ENCODE results near the gene MPST.

Gene MPST

GRCh38 chr22:37024339-37025157 lies 5.0 kb downstream of the MPST start:
- no peak for DNase-seq

GRCh38 chr22:37025500-37026070 lies 6.0 kb downstream of the MPST start:
- DNase-seq: no peak

- no peak for DNase-seq
Observed at GRCh38 chr22:37026325-37026724, 6.8 kb downstream of the MPST start.

- DNase-seq: no peak
Observed at GRCh38 chr22:37027556-37027955, 8.0 kb downstream of the MPST start.

GRCh38 chr22:37028692-37029674 lies 9.4 kb downstream of the MPST start:
- DNase-seq: no peak

- DNase-seq: no peak
Observed at GRCh38 chr22:37030560-37031281, 11.2 kb downstream of the MPST start.

- no peak for DNase-seq
Observed at GRCh38 chr22:37032134-37032534, 12.6 kb downstream of the MPST start.

GRCh38 chr22:37032535-37033460 lies 13.3 kb downstream of the MPST start:
- no peak for DNase-seq

GRCh38 chr22:37033605-37034430 lies 14.3 kb downstream of the MPST start:
- DNase-seq: no peak

GRCh38 chr22:37036655-37037377 lies 17.3 kb downstream of the MPST start:
- no peak for DNase-seq

GRCh38 chr22:37037669-37038068 lies 18.1 kb downstream of the MPST start:
- DNase-seq: no peak

GRCh38 chr22:37039466-37039865 lies 19.9 kb downstream of the MPST start:
- no peak for DNase-seq

GRCh38 chr22:37043209-37043827 lies 23.8 kb downstream of the MPST start:
- no peak for DNase-seq

- DNase-seq: peak; percentile 77
Observed at GRCh38 chr22:37043828-37044538, 24.4 kb downstream of the MPST start.

- DNase-seq: no peak
Observed at GRCh38 chr22:37044634-37045625, 25.4 kb downstream of the MPST start.

- no peak for DNase-seq
Observed at GRCh38 chr22:37045958-37046357, 26.4 kb downstream of the MPST start.

GRCh38 chr22:37046589-37046988 lies 27.0 kb downstream of the MPST start:
- no peak for DNase-seq
